ENCODE data around the gene ZNF302.
"Not testable (repeated sequence)": the region's sequence is repeated elsewhere in the genome, so short reads cannot be mapped to it uniquely, and the experiment has no call there.

ZNF302 gene

DNA sequence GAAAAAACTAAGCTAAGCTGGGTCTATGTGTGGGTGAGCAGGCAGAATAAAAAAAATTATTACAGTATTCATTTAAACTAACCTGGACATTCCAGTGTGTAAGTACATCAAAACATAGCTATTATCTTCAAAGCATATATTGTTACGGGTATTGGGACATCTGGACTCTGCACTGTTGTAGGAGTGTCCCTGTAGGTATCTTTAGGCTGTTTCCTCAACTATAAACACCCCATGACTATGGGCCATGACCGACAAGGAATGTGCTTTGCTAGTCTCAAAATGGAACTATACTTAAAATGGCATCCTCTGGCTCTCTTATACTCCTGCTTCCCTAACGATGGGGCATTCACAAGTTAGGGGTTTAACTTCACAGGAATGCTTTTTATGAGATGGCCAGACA, 3.9 kb upstream of the ZNF302 start:
- Histone ChIP-seq H3K9me3 (ENCODE audit: control insufficient read depth, insufficient read depth, low read length) (no peaks in the 10 kb centered on the region), H3K9ac (ENCODE audit: low read depth, low read length) (no peak overlapping the region), H3K27me3 (ENCODE audit: control insufficient read depth, insufficient read depth, low read length) (0 out of 2 replicates have a peak, but pooled peaks cover 4% of the 10 kb centered on the region), H3K36me3 (ENCODE audit: control insufficient read depth, insufficient read depth, low read length) (no peaks in the 10 kb centered on the region), H3K4me1 (ENCODE audit: control insufficient read depth, insufficient read depth, low read length) (no peaks in the 10 kb centered on the region), H3K4me3 (ENCODE audit: low read depth, low read length) (no peak overlapping the region), H3K27ac (ENCODE audit: low read depth, low read length) (no peak overlapping the region)

DNA sequence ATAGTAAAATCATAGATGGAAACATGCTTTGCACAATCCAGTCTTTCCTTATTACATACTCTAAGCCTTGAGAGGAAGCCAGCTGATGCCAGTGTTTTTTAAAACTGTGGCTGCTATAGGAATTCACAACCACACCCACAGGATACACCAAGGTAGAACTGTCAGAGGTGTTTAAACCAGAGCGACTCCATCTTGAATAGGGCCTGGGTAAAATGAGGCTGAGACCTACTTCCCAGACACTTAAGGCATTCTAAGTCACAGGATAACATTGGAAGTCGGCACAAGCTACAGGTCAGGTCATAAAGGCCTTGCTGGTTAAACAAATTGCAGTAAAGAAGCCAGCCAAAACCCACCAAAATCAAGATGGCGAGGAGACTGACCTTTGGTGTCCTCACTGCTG, 2.2 kb upstream of the ZNF302 start:
- no peaks in the 10 kb centered on the region for H3K4me1 ChIP-seq (ENCODE audit: control insufficient read depth, insufficient read depth, low read length)
- H3K36me3 ChIP-seq (ENCODE audit: control insufficient read depth, insufficient read depth, low read length), result peaks cover 13% of the 10 kb centered on the region
- no peak overlapping the region for H3K4me3 ChIP-seq (ENCODE audit: low read depth, low read length)
- H3K27me3 ChIP-seq (ENCODE audit: control insufficient read depth, insufficient read depth, low read length), result 0 out of 2 replicates have a peak, but pooled peaks cover 4% of the 10 kb centered on the region
- no peak overlapping the region for H3K27ac ChIP-seq (ENCODE audit: low read depth, low read length)
- H3K9ac ChIP-seq (ENCODE audit: low read depth, low read length), result no peak overlapping the region
- no peaks in the 10 kb centered on the region for H3K9me3 ChIP-seq (ENCODE audit: control insufficient read depth, insufficient read depth, low read length)

DNA sequence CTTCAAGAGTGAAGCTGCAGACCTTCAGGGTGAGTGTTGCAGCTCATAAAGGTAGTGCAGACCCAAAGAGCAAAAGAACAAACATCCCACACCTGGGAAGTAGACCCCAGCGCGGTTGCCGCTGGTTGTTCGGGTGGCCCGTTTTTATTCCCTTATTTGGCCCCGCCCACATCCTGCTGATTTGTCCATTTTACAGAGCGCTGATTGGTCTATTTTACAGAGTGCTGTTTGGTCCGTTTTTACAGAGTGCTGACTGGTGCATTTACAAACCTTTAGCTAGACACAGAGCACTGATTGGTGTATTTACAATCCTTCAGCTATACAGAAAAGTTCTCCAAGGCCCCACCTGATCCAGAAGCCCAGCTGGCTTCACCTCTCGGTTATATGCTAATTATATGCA, 1.6 kb upstream of the ZNF302 start:
- peaks cover 2% of the 10 kb centered on the region; the same call in 1 of the 2 replicates for H3K9me3 ChIP-seq (ENCODE audit: control insufficient read depth, insufficient read depth, low read length)
- no peak overlapping the region for H3K27ac ChIP-seq (ENCODE audit: low read depth, low read length)
- no peak overlapping the region for H3K4me3 ChIP-seq (ENCODE audit: low read depth, low read length)
- no peaks in the 10 kb centered on the region for H3K4me1 ChIP-seq (ENCODE audit: control insufficient read depth, insufficient read depth, low read length)
- 0 out of 2 replicates have a peak, but pooled peaks cover 4% of the 10 kb centered on the region for H3K27me3 ChIP-seq (ENCODE audit: control insufficient read depth, insufficient read depth, low read length)
- peaks cover 19% of the 10 kb centered on the region for H3K36me3 ChIP-seq (ENCODE audit: control insufficient read depth, insufficient read depth, low read length)
- H3K9ac ChIP-seq (ENCODE audit: low read depth, low read length), result no peak overlapping the region

DNA sequence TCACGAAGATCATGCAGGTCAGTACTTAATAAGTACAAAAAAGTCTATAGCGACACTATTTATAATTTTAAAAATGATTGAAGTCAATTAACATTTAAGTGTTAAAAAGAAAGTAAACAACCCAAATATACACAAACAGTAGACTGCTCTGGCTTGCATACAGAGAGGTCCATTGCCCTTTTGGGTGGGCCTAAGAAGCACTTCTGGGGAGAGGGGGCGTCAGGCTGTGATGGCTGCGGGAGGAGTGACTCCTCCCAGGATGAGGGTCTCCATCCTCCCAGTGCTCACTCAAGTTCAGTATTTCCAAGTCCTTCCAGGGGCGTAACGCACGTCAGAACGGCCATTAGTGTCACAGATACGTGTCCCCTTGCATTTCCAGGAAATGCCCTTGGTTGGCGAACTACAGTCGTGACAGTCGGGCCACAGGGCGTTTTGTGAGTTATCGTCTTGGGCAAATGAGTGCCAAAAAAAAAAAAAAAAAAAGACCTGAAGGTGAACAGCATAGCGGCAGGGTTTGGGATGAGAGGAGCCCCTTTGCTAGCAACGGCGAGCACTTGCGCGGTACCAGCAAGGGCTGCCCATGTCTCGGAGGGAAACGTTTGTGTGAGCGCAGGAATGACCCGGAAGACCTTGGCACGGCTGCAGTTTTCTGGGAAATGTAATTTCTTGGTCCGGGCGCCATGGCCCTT, 637 bp upstream of the ZNF302 start, which contains the start of gene SCGB2B2:
Gene SCGB2B2 (minus strand): TSS at position 463 of the 689 bp plus-strand sequence. CDS start 82,596 bp downstream, outside the sequence.
- Histone ChIP-seq H3K4me1 (ENCODE audit: control insufficient read depth, insufficient read depth, low read length) (no peaks in the 10 kb centered on the region), H3K9me3 (ENCODE audit: control insufficient read depth, insufficient read depth, low read length) (peaks cover 10% of the 10 kb centered on the region; the same call in 1 of the 2 replicates), H3K4me3 (ENCODE audit: low read depth, low read length) (peak within 1 kb of the TSS; percentile 91), H3K36me3 (ENCODE audit: control insufficient read depth, insufficient read depth, low read length) (peaks cover 29% of the 10 kb centered on the region), H3K27me3 (ENCODE audit: control insufficient read depth, insufficient read depth, low read length) (0 out of 2 replicates have a peak, but pooled peaks cover 4% of the 10 kb centered on the region), H3K27ac (ENCODE audit: low read depth, low read length) (peak within 1 kb of the TSS; percentile 94), H3K9ac (ENCODE audit: low read depth, low read length) (peak within 1 kb of the TSS; percentile 93)

DNA sequence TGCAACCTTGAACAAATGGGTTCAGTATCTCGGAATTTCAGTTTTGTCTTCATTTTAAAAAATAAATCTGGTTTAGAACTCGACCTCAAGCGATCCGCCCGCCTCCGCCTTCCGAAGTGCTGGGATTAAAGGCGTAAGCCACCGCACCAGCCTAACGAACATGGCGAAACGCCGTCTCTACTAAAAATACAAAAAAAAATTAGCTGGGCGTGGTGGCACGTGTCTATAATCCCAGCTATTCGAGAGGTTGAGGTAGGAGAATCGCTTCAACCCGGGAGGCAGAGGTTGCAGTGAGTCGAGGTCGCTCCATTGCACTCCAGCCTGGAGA, 571 bp downstream of the ZNF302 start:
- Histone ChIP-seq H3K9ac (ENCODE audit: low read depth, low read length) (peak overlapping the region; percentile 93), H3K9me3 (ENCODE audit: control insufficient read depth, insufficient read depth, low read length) (peaks cover 18% of the 10 kb centered on the region), H3K4me3 (ENCODE audit: low read depth, low read length) (peak overlapping the region; percentile 91), H3K27ac (ENCODE audit: low read depth, low read length) (peak overlapping the region; percentile 94), H3K4me1 (ENCODE audit: control insufficient read depth, insufficient read depth, low read length) (no peaks in the 10 kb centered on the region), H3K27me3 (ENCODE audit: control insufficient read depth, insufficient read depth, low read length) (0 out of 2 replicates have a peak, but pooled peaks cover 4% of the 10 kb centered on the region), H3K36me3 (ENCODE audit: control insufficient read depth, insufficient read depth, low read length) (peaks cover 40% of the 10 kb centered on the region)

DNA sequence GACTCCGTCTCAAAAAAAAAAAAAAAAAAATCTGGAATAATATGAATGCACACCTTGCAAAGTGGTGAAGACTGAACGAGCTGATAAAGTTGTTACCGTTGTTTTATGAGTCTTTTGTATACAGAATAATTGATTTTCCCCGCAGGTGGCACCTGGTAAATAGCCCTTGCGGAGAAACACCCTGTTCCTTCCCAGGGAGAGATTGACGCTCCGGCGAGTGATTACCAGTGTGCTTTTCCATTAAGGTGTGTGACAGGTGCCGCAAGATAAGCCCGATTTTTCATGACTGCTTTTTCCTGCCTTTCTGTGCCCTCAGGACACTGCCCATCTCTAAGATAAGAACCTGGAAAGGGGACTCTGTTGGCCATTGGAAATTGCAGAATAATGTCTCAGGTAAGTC, 943 bp downstream of the ZNF302 start:
- peaks cover 22% of the 10 kb centered on the region for H3K9me3 ChIP-seq (ENCODE audit: control insufficient read depth, insufficient read depth, low read length)
- H3K27me3 ChIP-seq (ENCODE audit: control insufficient read depth, insufficient read depth, low read length), result 0 out of 2 replicates have a peak, but pooled peaks cover 4% of the 10 kb centered on the region
- no peak overlapping the region for H3K27ac ChIP-seq (ENCODE audit: low read depth, low read length)
- peaks cover 43% of the 10 kb centered on the region for H3K36me3 ChIP-seq (ENCODE audit: control insufficient read depth, insufficient read depth, low read length)
- peak overlapping the region; percentile 91 for H3K4me3 ChIP-seq (ENCODE audit: low read depth, low read length)
- no peak overlapping the region for H3K9ac ChIP-seq (ENCODE audit: low read depth, low read length)
- no peaks in the 10 kb centered on the region for H3K4me1 ChIP-seq (ENCODE audit: control insufficient read depth, insufficient read depth, low read length)

DNA sequence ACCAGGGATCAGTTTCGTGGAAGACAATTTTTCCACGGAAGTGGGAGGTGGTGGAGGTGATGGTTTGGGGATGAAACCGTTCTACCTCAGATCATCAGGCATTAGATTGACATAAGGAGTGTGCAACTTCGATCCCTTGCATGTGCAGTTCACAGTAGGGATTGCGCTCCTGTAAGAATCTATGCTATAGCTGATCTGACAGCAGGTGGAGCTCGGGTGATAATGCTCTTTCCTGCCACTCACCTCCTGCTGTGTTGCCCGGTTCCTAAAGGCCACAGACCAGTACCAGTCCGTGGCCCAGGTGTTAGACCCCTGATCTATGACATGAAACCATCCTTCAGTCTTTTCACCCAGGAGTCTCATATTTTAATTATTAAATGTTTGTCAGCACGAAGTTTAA, 4.0 kb downstream of the ZNF302 start:
- Histone ChIP-seq H3K9me3 (ENCODE audit: control insufficient read depth, insufficient read depth, low read length) (peaks cover 49% of the 10 kb centered on the region), H3K27ac (ENCODE audit: low read depth, low read length) (no peak overlapping the region), H3K9ac (ENCODE audit: low read depth, low read length) (no peak overlapping the region), H3K36me3 (ENCODE audit: control insufficient read depth, insufficient read depth, low read length) (peaks cover 65% of the 10 kb centered on the region), H3K4me3 (ENCODE audit: low read depth, low read length) (no peak overlapping the region), H3K4me1 (ENCODE audit: control insufficient read depth, insufficient read depth, low read length) (no peaks in the 10 kb centered on the region), H3K27me3 (ENCODE audit: control insufficient read depth, insufficient read depth, low read length) (no peaks in the 10 kb centered on the region)

DNA sequence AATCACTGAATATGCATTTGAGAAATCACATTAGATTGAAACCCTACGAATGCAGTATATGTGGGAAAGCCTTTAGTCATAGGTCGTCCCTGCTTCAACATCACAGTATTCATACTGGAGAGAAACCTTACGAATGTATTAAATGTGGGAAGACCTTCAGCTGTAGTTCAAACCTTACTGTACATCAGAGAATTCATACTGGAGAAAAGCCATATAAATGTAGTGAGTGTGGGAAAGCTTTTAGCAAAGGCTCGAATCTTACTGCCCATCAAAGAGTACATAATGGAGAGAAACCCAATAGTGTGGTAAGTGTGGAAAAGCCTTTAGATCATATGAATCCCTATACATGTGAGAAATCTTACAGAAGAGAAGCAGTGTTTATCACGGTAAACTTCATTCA, 7.8 kb downstream of the ZNF302 start:
- H3K27me3 ChIP-seq (ENCODE audit: control insufficient read depth, insufficient read depth, low read length); H3K4me3 ChIP-seq (ENCODE audit: low read depth, low read length); H3K9ac ChIP-seq (ENCODE audit: low read depth, low read length); H3K27ac ChIP-seq (ENCODE audit: low read depth, low read length); H3K4me1 ChIP-seq (ENCODE audit: control insufficient read depth, insufficient read depth, low read length): not testable (repeated sequence)
- H3K36me3 ChIP-seq (ENCODE audit: control insufficient read depth, insufficient read depth, low read length), result peaks cover 52% of the 10 kb centered on the region
- H3K9me3 ChIP-seq (ENCODE audit: control insufficient read depth, insufficient read depth, low read length), result peaks cover 51% of the 10 kb centered on the region

DNA sequence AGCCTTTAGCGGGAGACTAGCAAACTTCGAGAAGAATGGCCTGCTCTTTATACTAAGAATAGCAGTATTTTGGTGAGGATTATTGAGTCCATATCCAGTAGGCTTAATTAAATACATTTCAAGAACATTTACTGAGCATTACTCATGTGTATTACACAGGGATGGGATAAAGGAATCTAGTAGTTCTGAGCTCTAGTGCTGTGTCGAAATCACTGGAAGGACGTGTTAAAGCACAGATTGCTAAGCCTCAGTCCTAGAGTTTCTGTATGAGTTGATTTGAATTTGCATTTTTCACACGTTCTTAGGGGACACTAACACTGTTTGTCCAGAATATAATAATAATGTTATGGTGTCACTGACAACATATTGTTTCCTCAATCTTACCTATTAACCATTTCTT, 9.0 kb downstream of the ZNF302 start:
- no peak overlapping the region for H3K4me3 ChIP-seq (ENCODE audit: low read depth, low read length)
- no peaks in the 10 kb centered on the region for H3K4me1 ChIP-seq (ENCODE audit: control insufficient read depth, insufficient read depth, low read length)
- H3K27me3 ChIP-seq (ENCODE audit: control insufficient read depth, insufficient read depth, low read length), result no peaks in the 10 kb centered on the region
- peaks cover 45% of the 10 kb centered on the region for H3K9me3 ChIP-seq (ENCODE audit: control insufficient read depth, insufficient read depth, low read length)
- no peak overlapping the region for H3K9ac ChIP-seq (ENCODE audit: low read depth, low read length)
- H3K27ac ChIP-seq (ENCODE audit: low read depth, low read length), result no peak overlapping the region
- peaks cover 40% of the 10 kb centered on the region for H3K36me3 ChIP-seq (ENCODE audit: control insufficient read depth, insufficient read depth, low read length)

DNA sequence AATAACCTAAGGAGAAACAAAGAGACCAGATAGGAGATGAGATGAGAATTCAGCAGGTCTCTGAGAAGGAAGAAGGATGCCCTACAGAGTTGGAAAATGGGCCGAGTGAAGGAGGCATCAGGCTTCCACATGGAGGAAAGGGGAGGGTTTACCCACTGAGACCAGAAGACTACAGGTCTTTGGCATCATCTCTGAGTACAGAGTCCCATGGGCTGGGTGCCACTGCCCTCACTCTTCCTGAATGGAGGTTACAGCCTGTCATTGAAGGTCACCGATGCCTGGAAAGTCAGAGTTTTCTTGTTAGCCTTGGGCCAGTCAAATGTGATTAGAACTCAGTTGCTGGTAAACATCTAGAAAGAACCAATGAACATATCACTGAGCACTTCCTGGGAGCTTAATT, 9.9 kb downstream of the ZNF302 start:
- Histone ChIP-seq H3K27ac (ENCODE audit: low read depth, low read length) (no peak overlapping the region), H3K27me3 (ENCODE audit: control insufficient read depth, insufficient read depth, low read length) (no peaks in the 10 kb centered on the region), H3K4me3 (ENCODE audit: low read depth, low read length) (no peak overlapping the region), H3K9ac (ENCODE audit: low read depth, low read length) (no peak overlapping the region), H3K9me3 (ENCODE audit: control insufficient read depth, insufficient read depth, low read length) (peaks cover 36% of the 10 kb centered on the region), H3K4me1 (ENCODE audit: control insufficient read depth, insufficient read depth, low read length) (no peaks in the 10 kb centered on the region), H3K36me3 (ENCODE audit: control insufficient read depth, insufficient read depth, low read length) (peaks cover 32% of the 10 kb centered on the region)

DNA sequence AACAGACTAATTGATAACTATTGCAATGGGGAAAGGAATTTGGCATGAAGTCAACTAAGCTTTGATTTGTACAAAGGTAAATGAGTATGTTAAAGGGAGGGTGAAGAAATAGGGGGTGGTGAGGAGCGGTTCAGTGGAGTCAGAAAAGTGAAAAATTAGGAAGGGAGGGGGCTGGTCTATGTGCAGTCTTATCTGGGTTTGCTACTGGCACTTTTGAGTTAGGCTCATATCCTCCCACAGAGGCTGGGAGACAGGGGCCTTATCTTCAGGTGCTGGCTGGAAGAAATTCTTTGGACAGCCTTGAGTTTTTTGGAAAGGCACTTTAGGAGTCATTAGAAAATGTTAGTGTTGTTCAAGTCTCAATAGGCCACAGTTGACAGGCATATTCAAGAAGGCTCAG, 11.1 kb downstream of the ZNF302 start:
- H3K27me3 ChIP-seq (ENCODE audit: control insufficient read depth, insufficient read depth, low read length), result no peaks in the 10 kb centered on the region
- no peaks in the 10 kb centered on the region for H3K4me1 ChIP-seq (ENCODE audit: control insufficient read depth, insufficient read depth, low read length)
- H3K4me3 ChIP-seq (ENCODE audit: low read depth, low read length), result no peak overlapping the region
- peaks cover 20% of the 10 kb centered on the region for H3K36me3 ChIP-seq (ENCODE audit: control insufficient read depth, insufficient read depth, low read length)
- peaks cover 30% of the 10 kb centered on the region for H3K9me3 ChIP-seq (ENCODE audit: control insufficient read depth, insufficient read depth, low read length)
- H3K27ac ChIP-seq (ENCODE audit: low read depth, low read length), result no peak overlapping the region
- H3K9ac ChIP-seq (ENCODE audit: low read depth, low read length), result no peak overlapping the region

Data from HUES48 (cell line).